PC-3 (cell line): ENCODE measurements around the gene SYCP1. TPM values are rescaled to one million over a fixed set of nuclear protein-coding genes. Genes with fewer than 3 reads are reported as not detected.

Experiments used
- ATAC-seq: fragments of 200-7000 bp; cut with Tn5 transposase; 2 replicates; pipeline ENCODE4 v1.9.1; 2020; ENCODE audit warnings: mild to moderate bottlenecking, moderate library complexity
- BruUV-seq: library from RNA; stranded (reverse); fragments of 400-500 nt; replicated peaks from 2 replicates; lab custom pipeline; 2021; lab: Mats Ljungman, UMichigan
- CTCF ChIA-PET: fragments of 300-600 bp; sonication (Branson Sonifier 250); formaldehyde crosslinking; loops from one replicate; lab custom pipeline; 2022; ENCODE audit warnings: antibody characterized with exemption; lab: Charles Lee
- POLR2A ChIA-PET: fragments of 300-600 bp; sonication (Branson Sonifier 250); formaldehyde crosslinking; loops from one replicate; lab custom pipeline; 2022; ENCODE audit warnings: antibody characterized with exemption; ENCODE audit not compliant: unreplicated experiment; lab: Charles Lee
- DNase-seq: peaks from one replicate; pipeline ENCODE4 v3.0.0-alpha.2; 2015
- H2AFZ ChIP-seq: fragments of 300-600 bp; sonication (generic); 2 replicates; pipeline ENCODE4 v1.6.0; 2016; ENCODE audit warnings: antibody characterized with exemption, low read length
- H3F3A ChIP-seq: fragments of 300-600 bp; sonication (generic); one replicate; pipeline ENCODE4 v1.6.0; 2017; ENCODE audit warnings: antibody characterized with exemption, low read length, control low read depth, mild to moderate bottlenecking; ENCODE audit not compliant: unreplicated experiment
- H3K27ac ChIP-seq: fragments of 300-600 bp; sonication (generic); 2 replicates; pipeline ENCODE4 v1.5.1; 2016; ENCODE audit warnings: mild to moderate bottlenecking, low read length
- H3K27me3 ChIP-seq: fragments of 300-600 bp; sonication (generic); 2 replicates; pipeline ENCODE4 v1.6.1; 2016; ENCODE audit warnings: low read length, mixed read lengths
- H3K36me3 ChIP-seq: fragments of 300-600 bp; sonication (generic); 2 replicates; pipeline ENCODE4 v1.6.1; 2016; ENCODE audit warnings: low read depth, mixed run types, low read length, mixed read lengths
- H3K4me1 ChIP-seq: fragments of 300-600 bp; sonication (generic); 2 replicates; pipeline ENCODE4 v1.5.1; 2016; ENCODE audit warnings: low read length; ENCODE audit not compliant: insufficient read depth
- H3K4me2 ChIP-seq: fragments of 300-600 bp; sonication (generic); 2 replicates; pipeline ENCODE4 v1.6.0; 2016; ENCODE audit warnings: low read length
- H3K4me3 ChIP-seq: fragments of 300-600 bp; sonication (generic); 2 replicates; pipeline ENCODE4 v1.5.1; 2016; ENCODE audit warnings: mild to moderate bottlenecking, low read length, mixed read lengths
- H3K79me2 ChIP-seq: fragments of 300-600 bp; sonication (generic); 2 replicates; pipeline ENCODE4 v1.6.1; 2017; ENCODE audit warnings: low read length, mixed read lengths
- H3K9ac ChIP-seq: fragments of 300-600 bp; sonication (generic); 2 replicates; pipeline ENCODE4 v1.6.0; 2016; ENCODE audit warnings: mild to moderate bottlenecking, low read length
- H3K9me2 ChIP-seq: fragments of 300-600 bp; sonication (generic); replicated peaks from 2 replicates; pipeline ENCODE4 v1.6.1; 2016; ENCODE audit warnings: mixed run types, low read length, mixed read lengths
- H3K9me3 ChIP-seq: fragments of 300-600 bp; sonication (generic); 2 replicates; pipeline ENCODE4 v1.6.1; 2016; ENCODE audit warnings: low read length, mixed read lengths
- H4K20me1 ChIP-seq: fragments of 300-600 bp; sonication (generic); 2 replicates; pipeline ENCODE4 v1.6.1; 2016; ENCODE audit warnings: low read length, mixed read lengths
- EZH2 ChIP-seq: fragments of 300-600 bp; sonication (generic); IDR thresholded peaks from one replicate; pipeline ENCODE4 v1.6.1; 2017; ENCODE audit warnings: antibody characterized with exemption, mild to moderate bottlenecking, low read length; ENCODE audit not compliant: unreplicated experiment
- EZH2phosphoT487 ChIP-seq: fragments of 300-600 bp; sonication (generic); IDR thresholded peaks from 2 replicates; pipeline ENCODE4 v1.6.1; 2018; ENCODE audit warnings: mild to moderate bottlenecking, antibody characterized with exemption, low read length, borderline replicate concordance
- intact Hi-C: fragments of 100-400 bp; cut with micrococcal nuclease; formaldehyde crosslinking; loops from 2 replicates; pipeline ENCODE4 v1.9.0; 2023
- total RNA-seq: library from RNA; depleted of rRNA; stranded (reverse); fragments of >200 nt; gene quantifications from 2 replicates; pipeline ENCODE4 v1.2.3, GENCODE V29; 2014
- TF ChIP-seq, protein P1 (sequence below): fragments of 300-600 bp; sonication (generic); conservative IDR thresholded peaks from 2 replicates; pipeline ENCODE4 v1.5.1; 2017; ENCODE audit warnings: antibody characterized with exemption, low read depth, mild to moderate bottlenecking, low read length

SYCP1 gene
- total RNA-seq, 1 experiment from 2014 or later, result not detected

DNA sequence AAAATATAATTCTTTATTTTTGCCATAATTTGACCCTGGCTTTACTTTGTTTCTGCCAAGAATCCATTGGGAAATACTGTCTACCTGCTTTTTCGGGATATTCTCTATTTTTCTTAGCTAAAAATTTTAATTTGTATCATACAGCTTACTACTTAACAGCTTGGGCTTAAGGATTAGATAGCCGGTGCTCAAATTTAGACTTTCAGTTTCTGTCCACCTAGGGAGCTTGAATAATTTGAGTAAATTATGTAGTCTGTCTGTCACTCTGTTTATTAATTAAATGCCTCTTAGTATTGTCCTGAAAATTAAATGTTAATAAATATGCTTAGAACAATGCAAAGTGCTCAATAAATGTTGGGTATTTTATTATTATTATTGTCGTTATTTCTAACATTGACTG lies 6.7 kb downstream of the SYCP1 start:
- no peaks in the 10 kb centered on the region for H3K9me3 ChIP-seq
- POLR2A ChIA-PET, result no interaction called here
- no peaks in the 10 kb centered on the region for H3K4me1 ChIP-seq
- H3F3A ChIP-seq, result no peaks in the 10 kb centered on the region
- no peak for DNase-seq
- no peak for ATAC-seq
- intact Hi-C loops, result no loop called here
- BruUV-seq, result no TSS peak
- H4K20me1 ChIP-seq, result no peaks in the 10 kb centered on the region
- CTCF ChIA-PET, result no interaction called here
- TF ChIP-seq EZH2phosphoT487 (no peak), EZH2 (no peak)
- TF ChIP-seq, protein P1, sequence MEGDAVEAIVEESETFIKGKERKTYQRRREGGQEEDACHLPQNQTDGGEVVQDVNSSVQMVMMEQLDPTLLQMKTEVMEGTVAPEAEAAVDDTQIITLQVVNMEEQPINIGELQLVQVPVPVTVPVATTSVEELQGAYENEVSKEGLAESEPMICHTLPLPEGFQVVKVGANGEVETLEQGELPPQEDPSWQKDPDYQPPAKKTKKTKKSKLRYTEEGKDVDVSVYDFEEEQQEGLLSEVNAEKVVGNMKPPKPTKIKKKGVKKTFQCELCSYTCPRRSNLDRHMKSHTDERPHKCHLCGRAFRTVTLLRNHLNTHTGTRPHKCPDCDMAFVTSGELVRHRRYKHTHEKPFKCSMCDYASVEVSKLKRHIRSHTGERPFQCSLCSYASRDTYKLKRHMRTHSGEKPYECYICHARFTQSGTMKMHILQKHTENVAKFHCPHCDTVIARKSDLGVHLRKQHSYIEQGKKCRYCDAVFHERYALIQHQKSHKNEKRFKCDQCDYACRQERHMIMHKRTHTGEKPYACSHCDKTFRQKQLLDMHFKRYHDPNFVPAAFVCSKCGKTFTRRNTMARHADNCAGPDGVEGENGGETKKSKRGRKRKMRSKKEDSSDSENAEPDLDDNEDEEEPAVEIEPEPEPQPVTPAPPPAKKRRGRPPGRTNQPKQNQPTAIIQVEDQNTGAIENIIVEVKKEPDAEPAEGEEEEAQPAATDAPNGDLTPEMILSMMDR, result no peak
- no peaks in the 10 kb centered on the region for H3K79me2 ChIP-seq
- H3K4me2 ChIP-seq, result no peak overlapping the region
- H2AFZ ChIP-seq, result no peak overlapping the region
- peaks cover 51% of the 10 kb centered on the region for H3K27me3 ChIP-seq
- H3K9me2 ChIP-seq, result no peaks in the 10 kb centered on the region
- H3K4me3 ChIP-seq, result no peak overlapping the region
- H3K36me3 ChIP-seq, result no peaks in the 10 kb centered on the region
- no peak overlapping the region for H3K9ac ChIP-seq
- no peak overlapping the region for H3K27ac ChIP-seq

DNA sequence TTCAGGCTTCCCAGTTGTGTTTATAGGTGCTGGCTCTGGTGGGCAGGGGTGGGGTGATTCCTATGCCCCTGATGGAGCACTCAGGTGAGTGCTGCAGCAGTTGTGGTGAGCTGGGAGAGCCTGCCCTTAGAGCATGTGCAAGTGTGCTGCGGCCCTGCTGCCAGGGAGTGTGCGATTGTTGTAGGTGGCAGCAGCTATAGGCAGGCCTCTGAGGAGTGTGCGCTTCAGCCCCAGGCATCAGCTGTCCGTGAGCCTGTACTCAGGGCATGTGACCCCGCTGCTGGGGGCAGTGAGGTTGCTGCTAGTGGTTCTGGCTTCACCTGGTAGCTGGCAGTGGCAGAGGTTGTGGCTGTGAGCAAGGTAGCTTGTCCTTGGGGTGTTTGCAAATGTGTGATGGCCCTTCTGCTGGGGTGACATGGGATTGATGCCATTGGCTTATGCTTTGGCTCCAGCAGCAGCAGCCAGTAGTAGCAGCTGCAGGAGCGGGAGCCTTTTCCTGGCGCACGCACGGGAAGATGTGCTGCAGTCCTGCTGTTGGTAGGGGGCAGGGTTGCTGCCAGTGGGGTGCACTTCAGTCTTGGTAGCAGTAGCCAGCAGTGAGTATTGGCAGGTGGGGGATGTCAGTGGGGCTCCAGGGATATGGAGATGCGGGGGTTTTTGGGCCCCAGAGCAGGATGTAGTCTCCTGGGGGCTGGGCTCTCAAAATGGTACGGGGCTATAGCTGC lies 37.7 kb downstream of the SYCP1 start:
- Histone ChIP-seq H3K4me2 (no peak overlapping the region), H3K79me2 (no peaks in the 10 kb centered on the region), H3K9me3 (no peaks in the 10 kb centered on the region), H3K27me3 (peaks cover 55% of the 10 kb centered on the region), H3K9ac (no peak overlapping the region), H3K9me2 (no peaks in the 10 kb centered on the region), H3F3A (no peaks in the 10 kb centered on the region), H4K20me1 (no peaks in the 10 kb centered on the region), H3K4me1 (no peaks in the 10 kb centered on the region), H3K27ac (no peak overlapping the region), H3K4me3 (no peak overlapping the region), H3K36me3 (no peaks in the 10 kb centered on the region), H2AFZ (no peak overlapping the region)
- intact Hi-C loops, result no loop called here
- no peak for ATAC-seq
- no TSS peak for BruUV-seq
- ChIA-PET CTCF (no interaction called here), POLR2A (no interaction called here)
- DNase-seq, result no peak
- TF ChIP-seq, protein P1, result no peak
- TF ChIP-seq EZH2, result no peak
- no peak for TF ChIP-seq EZH2phosphoT487

GRCh38 chr1:114896795-114897194 lies 42.1 kb downstream of the SYCP1 start:
- Histone ChIP-seq H3K4me3 (no peak overlapping the region), H2AFZ (no peak overlapping the region), H4K20me1 (no peaks in the 10 kb centered on the region), H3K9ac (no peak overlapping the region), H3K9me3 (no peaks in the 10 kb centered on the region), H3K27me3 (peaks cover 84% of the 10 kb centered on the region), H3F3A (no peaks in the 10 kb centered on the region), H3K27ac (no peak overlapping the region), H3K36me3 (no peaks in the 10 kb centered on the region), H3K4me1 (no peaks in the 10 kb centered on the region), H3K4me2 (no peak overlapping the region), H3K9me2 (no peaks in the 10 kb centered on the region), H3K79me2 (no peaks in the 10 kb centered on the region)
- intact Hi-C loops, result no loop called here
- DNase-seq, result no peak
- ATAC-seq, result no peak
- TF ChIP-seq EZH2phosphoT487 (no peak), EZH2 (no peak)
- TF ChIP-seq, protein P1, result no peak
- POLR2A ChIA-PET, result no interaction called here
- CTCF ChIA-PET, result no interaction called here
- BruUV-seq, result no TSS peak
